ENCODE measurements around the gene NTRK3. TPM values are rescaled to one million over a fixed set of nuclear protein-coding genes. Genes with fewer than 3 reads are reported as not detected.

NTRK3 gene
- total and polyA plus RNA-seq, 2 of the 8 experiments (the other 6 are each of a cell fraction or from before 2014, with no cell fraction given): 4.5 to 6.8 TPM

DNA sequence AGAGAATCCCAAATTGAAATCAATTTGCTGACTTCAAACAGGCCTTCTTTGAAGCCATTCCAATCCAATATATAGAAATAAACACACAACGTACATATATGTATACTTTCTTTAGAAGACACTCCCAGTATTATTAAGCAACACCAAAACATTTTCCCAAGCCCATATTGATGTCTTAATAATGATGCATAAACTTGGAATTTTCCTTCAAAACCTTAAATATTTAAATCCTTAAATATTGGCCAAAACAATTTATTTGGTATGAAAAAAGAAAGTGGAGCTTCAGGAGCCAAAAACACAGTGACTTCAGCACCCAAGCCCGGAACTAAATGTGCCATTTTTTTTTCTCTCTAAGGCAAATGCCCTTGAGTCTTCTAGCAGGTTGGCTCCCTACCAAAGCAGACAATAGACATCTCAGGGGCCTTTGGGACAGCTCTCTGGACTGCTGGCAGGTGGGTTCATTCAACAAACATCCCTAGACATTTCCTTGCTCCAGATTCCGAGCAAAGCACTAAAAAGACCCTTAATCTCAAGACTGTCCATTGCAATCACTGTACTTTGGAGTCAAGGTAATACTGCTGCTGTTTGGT lies 384.7 kb downstream of the NTRK3 start (continued):
- TF ChIP-seq CTBP2 (IDR thresholded peaks at IDR 0.05; ENCODE audit: borderline replicate concordance, insufficient read depth, insufficient read length, low read length) (no peak), SIX5 (IDR thresholded peaks at IDR 0.05; ENCODE audit: low read depth, low read length) (no peak)
